Fibroblast of villous mesenchyme (primary cell): ENCODE measurements around the gene RPUSD2. TPM values are rescaled to one million over a fixed set of nuclear protein-coding genes. Genes with fewer than 3 reads are reported as not detected.
A peak's percentile ranks its signal among the peaks of the same experiment; 100 is the strongest.

Experiments
- DNase-seq: peaks from one replicate; pipeline ENCODE4 v3.0.0-alpha.2; 2010; ENCODE audit warnings: low read depth
- H3K4me3 ChIP-seq: 2 replicates; pipeline ENCODE4 v1.5.1; 2011; ENCODE audit warnings: low read depth, mild to moderate bottlenecking, low read length
- CTCF ChIP-seq: IDR thresholded peaks from 2 replicates; pipeline ENCODE4 v1.5.1; 2012; ENCODE audit warnings: low read depth, mild to moderate bottlenecking, low read length; ENCODE audit not compliant: insufficient read depth
- total RNA-seq: library from RNA; depleted of rRNA; stranded (reverse); fragments of >200 nt; gene quantifications from 2 replicates; pipeline ENCODE4 v1.2.3, GENCODE V29; 2012

RPUSD2 gene
- total RNA-seq, 1 donor = 11.2 TPM

- DNase-seq = peak; percentile 83
- no peak for TF ChIP-seq CTCF
- peak overlapping the region; percentile 58 for H3K4me3 ChIP-seq
These were observed 13.7 kb downstream of the RPUSD2 start for GRCh38 chr15:40582726-40583246.

- no peak for DNase-seq
- H3K4me3 ChIP-seq = peak overlapping the region; percentile 5
- no peak for TF ChIP-seq CTCF
These were observed 15.1 kb downstream of the RPUSD2 start for GRCh38 chr15:40584191-40584590.

- peak; percentile 45 for DNase-seq
- H3K4me3 ChIP-seq = peak overlapping the region; percentile 66
- no peak for TF ChIP-seq CTCF
These were observed 21.6 kb downstream of the RPUSD2 start for GRCh38 chr15:40590667-40591050.

GRCh38 chr15:40591389-40591788, 22.3 kb downstream of the RPUSD2 start:
- no peak overlapping the region for H3K4me3 ChIP-seq
- no peak for DNase-seq

GRCh38 chr15:40593165-40593564, 24.1 kb downstream of the RPUSD2 start:
- no peak for DNase-seq
- no peak for TF ChIP-seq CTCF
- no peak overlapping the region for H3K4me3 ChIP-seq

More at GRCh38 chr15:40591389-40591788, 22.3 kb downstream of the RPUSD2 start:
- TF ChIP-seq CTCF = no peak

GRCh38 chr15:40593588-40594428, 24.7 kb downstream of the RPUSD2 start, which contains the start of gene KNL1:
Gene KNL1, plus strand, starts transcription at chr15:40594249. Its CDS starts 8,683 bp downstream, at chr15:40602932.
- no peak for TF ChIP-seq CTCF
- DNase-seq = peak; percentile 97
- peak within 1 kb of the TSS; percentile 94 for H3K4me3 ChIP-seq

- no peak for TF ChIP-seq CTCF
- DNase-seq = peak; percentile 54
These were observed 25.3 kb downstream of the RPUSD2 start for GRCh38 chr15:40594429-40594836.

More at GRCh38 chr15:40594429-40594836, 25.3 kb downstream of the RPUSD2 start:
- H3K4me3 ChIP-seq = peak overlapping the region; percentile 94
